ENCODE results near the gene TSHZ2.
A peak's percentile ranks its signal among the peaks of the same experiment; 100 is the strongest.
"Not testable (repeated sequence)": the region's sequence is repeated elsewhere in the genome, so short reads cannot be mapped to it uniquely, and the experiment has no call there.

TSHZ2 gene

DNA sequence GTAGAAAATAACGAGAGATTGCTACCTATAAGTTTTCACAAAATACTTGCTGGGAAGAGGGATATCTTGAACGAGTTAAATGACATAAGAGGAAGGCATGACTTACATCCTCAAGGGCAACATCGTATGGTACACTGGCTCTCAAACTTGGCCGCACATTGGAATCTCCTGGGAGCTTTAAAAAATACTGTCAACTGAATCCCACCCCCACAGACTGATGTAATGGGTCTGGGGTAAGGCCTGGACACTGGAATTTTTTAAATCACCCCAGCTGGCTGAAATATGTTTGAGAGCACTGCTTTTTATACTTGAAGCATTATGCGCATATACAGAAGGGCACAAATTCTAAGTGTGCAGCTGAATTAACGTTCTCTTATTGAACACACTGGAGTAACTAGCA is 8.0 kb upstream of the TSHZ2 start:
- DNase-seq (ENCODE audit: low spot score) = no peak

DNA sequence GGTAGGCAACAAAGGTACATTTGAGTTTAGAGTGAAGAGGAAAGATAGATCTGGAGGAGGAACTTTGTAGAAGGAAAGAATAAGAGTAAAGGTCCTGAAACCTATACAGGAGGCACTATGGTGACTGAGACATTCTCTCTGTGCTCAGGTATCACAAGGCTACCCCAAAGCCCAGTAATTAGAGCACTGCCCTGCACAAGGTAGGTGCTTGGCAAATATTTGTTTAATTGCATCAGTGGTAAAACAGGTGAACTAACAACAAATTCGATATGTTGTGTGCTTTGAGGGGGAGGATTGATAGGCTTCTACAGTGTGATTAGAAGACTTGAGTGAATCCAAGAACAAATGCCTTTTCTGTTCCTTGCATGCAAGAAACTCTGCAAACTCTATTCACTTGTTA is 6.8 kb upstream of the TSHZ2 start:
- DNase-seq (ENCODE audit: low spot score) = no peak

DNA sequence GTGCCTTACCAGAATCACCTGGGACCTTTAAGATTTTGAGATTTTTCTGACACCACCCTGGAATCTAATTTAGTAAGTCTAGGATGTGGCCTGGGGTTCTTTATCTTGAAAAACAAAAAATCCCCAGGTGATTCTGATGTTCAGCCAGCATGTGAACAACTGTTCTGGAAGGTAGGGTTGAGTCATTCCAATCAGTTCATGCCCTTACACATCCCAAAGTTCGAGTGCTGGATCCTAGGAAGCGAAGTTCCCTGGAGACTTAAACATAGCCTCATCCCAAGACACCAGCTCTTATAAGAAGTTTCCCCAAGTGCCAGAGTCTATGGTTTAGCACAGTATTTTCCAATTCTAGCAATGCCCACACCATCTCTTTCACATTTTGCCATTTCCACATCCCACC is 6.3 kb upstream of the TSHZ2 start:
- no peak for DNase-seq (ENCODE audit: low spot score)

DNA sequence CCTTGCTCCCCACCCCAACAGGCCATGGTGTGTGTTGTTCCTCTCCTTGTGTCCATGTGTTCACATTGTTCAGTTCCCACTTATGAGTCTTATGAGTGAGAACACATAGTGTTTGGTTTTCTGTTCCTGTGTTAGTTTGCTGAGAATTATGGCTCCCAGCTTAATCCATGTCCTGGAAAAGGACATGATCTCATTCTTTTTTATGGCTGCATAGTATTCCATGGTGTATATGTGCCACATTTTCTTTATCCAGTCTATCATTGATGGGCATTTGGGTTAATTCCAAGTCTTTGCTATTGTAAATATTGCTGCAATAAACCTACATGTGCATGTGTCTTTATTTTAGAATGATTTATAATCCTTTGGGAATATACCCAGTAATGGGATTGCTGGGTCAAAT is 5.6 kb upstream of the TSHZ2 start:
- DNase-seq (ENCODE audit: low spot score) = not testable (repeated sequence)

DNA sequence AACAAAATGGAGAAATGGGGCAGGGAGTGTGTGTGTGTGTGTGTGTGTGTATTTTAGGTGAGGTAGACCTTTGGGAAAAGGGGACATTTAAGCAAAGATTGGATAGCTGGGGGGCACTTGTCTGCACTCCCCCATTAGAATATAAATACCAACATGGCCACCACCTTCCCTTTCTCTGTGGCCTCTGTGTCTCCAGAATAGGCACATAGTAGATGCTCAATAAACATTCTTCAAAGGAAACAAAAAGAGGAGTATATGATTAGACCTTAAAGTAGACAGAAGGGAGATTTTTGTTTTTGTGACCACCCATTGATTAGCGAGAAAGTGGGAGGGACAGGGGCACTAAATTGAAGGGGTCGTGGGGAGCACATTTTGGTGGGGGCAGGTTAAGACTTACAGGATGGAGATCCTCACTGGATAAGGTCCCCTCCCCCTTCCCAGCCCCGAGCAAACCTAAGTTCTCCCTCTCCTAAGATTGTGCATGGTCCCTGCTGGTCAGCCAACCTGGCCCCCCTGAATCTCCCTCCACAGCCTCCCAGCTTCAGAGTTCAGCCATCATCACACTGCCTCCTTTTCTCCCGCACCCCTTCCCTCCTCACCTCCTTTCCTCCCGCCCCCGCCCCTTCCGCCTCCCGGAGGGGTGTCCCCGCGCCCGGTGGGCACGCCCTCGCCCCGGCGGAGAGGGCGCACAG is 514 bp upstream of the TSHZ2 start:
- DNase-seq (ENCODE audit: low spot score) = no peak

DNA sequence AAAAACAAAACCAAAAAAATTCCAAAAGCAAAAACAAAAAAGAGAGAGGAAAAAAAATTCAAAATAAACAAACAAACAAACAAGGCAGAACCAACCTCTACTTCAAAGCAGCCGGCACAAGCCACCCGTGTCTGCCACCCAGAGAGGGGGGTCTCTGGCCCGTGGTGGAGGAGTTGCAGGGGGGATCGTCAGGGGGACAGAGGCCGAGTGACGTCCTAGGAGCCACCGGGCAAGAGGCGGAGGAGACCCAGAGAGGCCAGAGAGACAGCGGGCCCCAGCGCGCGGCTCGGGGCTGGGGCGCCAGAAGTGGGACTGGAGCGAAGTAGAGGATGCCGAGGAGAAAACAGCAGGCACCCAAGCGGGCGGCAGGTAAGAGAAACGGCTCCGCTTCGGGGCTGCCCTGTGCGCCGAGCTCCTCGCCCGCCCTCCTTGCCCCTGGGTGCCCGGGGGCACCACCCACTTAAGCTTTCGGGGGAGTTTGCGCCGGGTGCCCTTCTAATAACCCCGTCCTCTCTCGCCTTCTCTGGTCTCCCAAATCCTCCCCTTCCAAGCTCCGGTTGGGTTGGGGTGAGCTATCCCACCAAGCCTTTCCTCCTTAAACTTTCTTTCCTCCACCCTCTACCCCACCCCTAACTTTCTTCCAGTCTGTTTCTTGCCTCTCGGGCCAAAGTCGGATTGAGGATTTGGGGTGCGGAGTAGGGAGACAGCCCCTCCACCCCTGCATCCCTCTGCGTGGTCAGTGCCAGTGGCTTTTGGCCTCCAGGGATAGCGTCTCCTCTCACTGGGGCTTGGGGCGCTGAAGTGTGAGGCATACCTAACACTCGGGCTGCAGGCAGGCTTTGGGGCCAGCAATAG is 1.0 kb downstream of the TSHZ2 start:
- no peak for DNase-seq (ENCODE audit: low spot score)

DNA sequence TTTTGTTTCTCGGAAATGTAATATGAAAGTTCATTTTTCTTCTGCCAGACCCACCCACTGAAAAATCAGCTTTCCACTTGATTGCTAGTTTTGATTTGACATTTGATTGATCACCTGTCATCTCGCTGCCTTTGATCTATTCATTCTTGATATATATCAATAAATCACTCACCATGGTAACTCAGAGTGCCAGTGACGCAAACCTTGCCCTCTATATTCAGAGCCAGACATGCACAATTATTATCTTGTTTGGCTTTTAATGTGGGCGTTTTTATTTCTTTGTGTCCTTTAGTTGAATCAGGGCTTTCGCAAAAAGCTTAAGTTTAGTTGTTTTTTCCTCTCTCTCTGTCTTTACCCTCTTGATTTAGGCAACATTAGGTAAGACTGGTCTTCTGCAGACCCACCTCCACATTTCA is 2.0 kb downstream of the TSHZ2 start:
- peak; percentile 73 for DNase-seq (ENCODE audit: low spot score)

DNA sequence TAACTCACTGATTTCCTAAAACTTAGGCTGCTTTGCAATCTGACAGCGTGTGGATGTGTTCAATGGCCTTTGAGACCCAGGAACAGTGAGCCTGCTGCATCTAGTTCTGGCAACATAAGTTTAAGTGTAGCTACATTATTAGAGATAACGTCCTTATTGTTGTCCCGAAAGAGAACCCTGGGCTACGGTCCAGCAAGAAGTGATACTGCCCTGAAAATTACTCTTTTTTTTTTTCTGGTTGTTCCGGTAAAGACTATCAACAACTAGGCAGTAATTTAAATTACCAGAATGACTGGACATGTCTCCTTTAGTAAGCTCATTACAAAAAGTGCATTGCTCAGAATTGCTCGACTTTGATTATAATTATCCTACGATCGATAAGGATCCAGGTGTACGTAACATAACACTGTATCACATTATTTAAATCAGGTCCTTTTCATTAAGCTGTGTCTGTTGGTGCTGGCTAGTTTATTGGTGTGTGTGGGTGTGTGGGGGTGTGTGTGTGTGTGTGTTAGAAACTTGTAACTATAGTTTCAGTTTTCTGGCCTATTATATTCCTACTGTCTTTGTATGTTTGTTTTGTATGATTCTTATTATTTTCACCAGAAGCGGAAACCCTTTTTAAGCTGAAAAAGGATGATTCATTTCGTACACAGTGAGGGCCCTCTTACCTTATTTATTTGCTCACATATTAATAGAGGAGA is 3.0 kb downstream of the TSHZ2 start:
- DNase-seq (ENCODE audit: low spot score) = peak; percentile 33

DNA sequence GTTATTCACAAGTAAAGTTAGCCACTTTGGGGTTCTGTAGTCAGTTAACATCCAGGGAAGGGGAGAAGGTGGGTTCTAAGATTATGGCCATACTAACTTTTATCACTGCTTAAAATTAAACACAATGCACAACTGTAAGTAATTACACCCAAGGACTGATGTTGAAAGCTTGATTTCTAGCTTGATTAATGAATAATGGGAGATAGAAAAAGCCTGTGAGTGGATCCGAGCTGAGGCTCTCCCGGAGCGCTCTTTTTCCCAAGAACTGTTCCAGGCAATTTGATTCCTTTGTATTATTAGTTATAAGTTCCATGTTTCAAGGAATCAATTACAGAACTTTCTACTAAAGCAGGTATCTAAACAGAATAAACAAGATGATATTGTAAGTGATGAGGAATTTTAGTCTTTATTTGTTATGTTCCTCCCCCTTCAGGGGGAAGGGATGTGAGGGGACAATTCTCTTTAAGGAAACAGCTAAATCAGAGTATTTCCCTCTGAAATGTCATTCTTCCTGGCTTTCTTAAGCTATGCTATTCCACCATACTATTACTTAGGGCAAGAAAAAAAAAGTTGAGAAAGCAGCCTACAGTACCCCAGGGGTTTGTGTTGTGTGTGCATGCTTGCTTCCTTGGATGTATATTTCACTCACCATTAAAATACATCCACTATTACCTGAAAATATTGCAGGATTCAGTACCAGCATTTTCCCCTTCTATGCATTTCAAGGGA is 3.8 kb downstream of the TSHZ2 start:
- no peak for DNase-seq (ENCODE audit: low spot score)

DNA sequence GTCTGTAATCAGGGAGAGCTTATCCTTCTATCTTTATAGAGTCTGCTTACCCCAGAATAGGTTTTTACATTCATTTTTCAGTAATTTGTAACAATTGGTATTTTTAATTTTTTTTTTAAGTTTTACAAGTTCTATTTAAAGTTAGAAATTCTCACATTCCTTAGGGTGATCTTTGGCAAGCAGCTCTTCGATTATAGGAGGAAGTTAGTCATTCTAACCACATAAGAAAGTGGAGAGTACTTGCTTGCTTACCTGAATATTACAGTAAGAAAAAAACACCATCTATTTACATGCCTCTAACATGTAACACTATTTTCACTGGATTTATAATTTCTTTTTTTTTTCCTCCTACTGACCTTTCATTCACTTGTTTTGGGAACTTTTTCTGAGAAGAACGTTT is 6.7 kb downstream of the TSHZ2 start:
- no peak for DNase-seq (ENCODE audit: low spot score)

DNA sequence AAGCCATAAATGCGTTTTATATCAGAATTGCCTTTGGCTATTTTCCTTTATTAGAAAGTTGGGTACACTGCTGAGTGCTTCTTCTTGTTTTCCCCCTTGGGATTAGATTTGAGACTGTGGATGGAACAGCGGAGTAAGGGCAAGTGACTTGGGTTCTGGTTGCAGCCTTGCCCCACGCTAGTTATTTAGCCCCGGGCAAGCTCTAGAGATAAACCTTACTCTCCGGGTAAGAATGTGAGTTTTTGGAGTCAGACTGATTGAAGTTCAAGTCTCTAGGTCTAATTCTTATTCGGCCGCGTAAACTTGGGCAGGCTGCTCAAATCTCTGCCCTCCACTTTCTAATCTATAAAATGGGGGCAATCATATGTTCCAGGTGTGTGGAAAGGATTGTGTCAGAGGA is 8.9 kb downstream of the TSHZ2 start:
- DNase-seq (ENCODE audit: low spot score) = no peak

DNA sequence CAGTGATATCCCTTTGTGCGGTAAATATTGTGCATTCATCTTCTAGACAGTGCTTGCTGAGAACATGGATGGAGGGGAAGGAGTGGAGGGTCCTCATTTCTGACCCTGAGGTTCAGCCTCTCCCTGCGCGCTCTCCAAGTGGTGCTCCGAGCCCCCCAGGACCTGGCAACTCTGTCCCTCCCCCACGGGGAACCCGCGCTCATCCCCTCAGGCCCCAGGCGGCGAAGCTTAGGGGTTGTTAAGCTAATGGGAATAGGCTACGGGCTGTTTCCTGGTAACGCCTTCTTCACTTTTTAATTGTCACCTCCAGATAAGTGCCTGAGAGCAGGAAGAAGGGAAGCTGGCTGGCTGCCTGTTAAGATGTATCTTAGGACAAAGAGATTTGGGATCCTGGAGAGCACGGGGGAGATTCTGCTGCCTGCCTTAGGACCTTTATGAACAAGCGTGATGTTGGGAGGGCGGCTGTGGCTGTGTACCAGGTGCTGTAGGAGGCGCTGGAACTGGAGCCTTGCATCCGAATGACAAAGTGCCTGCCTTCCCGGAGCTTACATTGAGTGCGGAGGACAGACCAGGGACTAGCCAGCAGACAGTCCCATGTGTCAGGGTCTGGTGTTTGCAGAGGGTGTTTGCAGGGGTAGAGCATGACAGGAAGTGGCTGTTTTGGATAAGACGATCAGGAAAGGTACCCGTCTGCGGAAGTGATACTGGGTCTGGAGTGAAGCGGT is 11.7 kb downstream of the TSHZ2 start:
- no peak for DNase-seq (ENCODE audit: low spot score)

DNA sequence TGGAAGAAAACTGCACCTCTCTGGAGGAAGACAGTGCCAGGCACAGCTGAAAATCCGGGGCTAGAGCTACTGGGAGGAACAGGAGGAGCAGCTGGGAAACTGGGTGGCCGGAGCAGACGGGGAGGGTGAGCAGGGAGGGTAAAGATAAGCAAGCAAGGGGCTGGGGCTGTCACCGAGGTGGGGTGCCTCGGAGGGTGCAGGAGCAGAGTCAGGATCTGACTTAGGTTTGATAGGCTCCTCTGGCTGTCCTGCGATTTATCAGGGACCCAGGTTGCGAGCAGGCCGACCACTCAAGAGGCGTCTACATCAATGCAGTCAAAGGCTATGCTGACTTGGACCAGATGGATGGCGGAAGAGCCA is 12.3 kb downstream of the TSHZ2 start:
- DNase-seq (ENCODE audit: low spot score) = no peak

DNA sequence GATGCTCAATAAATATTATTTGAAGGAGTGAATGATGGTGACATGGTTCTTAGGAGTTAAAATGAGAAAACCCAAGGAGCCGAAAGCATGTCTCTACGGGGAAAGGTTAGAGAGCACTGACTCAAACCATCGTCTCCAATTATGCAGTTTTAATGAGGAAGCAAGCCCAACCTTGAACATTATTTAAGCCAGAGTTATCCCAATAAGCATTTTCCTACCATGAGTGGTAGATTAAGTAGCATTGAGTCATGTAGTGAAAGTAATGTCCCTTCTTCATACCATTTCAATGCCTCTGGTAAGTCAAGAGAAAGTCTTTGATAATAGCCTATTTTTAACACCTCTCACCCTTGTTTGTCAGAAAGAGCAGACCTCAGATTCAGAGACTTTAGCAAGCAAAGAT is 13.5 kb downstream of the TSHZ2 start:
- no peak for DNase-seq (ENCODE audit: low spot score)

DNA sequence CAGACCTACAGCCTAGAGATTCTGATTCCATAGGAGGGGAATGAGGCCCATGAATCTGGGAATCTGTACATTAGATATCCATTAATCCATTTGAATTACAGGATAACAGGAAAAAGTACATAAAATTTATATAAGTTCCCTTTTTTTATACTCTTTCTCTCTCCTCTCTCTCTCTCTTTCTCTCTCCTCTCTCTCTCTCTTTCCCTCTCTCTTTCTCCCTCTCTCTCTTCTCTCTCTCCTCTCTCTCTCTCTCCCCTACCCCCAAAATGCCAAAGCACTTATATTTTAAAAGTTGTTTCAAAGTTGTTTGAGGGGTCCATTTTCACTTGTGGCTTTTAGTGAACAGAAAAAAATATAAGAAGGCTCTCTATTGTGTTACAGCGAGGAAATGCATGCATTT is 15.1 kb downstream of the TSHZ2 start:
- DNase-seq (ENCODE audit: low spot score) = no peak

DNA sequence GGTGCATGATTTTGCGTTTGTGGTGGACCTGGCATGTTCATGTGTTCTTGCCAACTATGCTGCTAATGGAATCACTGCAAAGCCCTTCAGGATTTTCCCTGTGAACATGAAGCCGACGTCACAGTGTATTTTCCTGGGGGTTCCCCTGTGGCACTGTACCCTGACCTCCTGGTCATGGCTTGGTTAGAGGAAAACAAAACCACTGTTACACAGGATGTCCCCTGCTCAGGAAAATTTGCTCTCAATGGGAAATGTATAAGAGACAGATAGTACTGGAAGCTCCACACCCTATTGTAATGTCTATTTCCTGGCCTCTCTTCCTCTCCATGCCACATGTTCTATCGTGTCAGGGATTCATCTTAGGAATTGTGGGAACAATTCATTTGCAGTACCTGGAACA is 19.7 kb downstream of the TSHZ2 start:
- DNase-seq (ENCODE audit: low spot score) = no peak

DNA sequence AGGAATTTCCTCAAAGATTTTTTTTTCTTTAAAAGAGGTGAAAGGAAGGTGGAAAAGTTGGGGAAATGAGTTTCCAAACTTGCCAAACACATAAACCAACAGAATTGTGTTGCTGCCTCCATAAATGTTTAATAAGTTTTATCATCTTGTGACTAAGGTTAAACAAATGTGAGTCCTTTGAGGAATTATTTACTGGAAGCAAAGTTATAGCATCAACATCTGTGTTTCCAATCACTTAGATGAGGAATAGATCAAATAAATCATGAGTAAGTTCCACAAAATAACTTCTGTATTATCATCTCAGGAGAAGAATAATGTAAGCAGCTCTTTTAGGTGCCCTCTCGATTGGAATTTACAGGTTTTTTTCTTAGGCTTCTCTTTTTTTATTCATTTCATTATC is 20.5 kb downstream of the TSHZ2 start:
- no peak for DNase-seq (ENCODE audit: low spot score)

DNA sequence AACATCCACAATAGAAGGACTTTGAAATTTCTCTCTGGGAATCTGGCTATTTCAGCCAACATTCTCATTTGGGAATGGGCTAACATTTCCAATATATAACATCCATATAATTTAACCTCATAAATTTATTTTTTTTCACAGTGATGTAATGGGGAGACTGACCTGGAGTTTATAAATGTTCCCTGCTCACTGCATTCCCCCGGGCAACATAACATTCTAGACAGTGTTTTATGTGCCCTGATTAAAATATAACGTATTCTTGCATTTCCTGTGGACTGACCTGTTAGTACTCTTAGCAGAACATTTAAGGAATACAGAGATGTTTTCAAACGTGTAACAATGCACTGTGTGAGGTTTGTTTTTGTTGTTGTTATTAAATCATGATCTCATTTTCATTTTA is 20.9 kb downstream of the TSHZ2 start:
- DNase-seq (ENCODE audit: low spot score) = no peak

DNA sequence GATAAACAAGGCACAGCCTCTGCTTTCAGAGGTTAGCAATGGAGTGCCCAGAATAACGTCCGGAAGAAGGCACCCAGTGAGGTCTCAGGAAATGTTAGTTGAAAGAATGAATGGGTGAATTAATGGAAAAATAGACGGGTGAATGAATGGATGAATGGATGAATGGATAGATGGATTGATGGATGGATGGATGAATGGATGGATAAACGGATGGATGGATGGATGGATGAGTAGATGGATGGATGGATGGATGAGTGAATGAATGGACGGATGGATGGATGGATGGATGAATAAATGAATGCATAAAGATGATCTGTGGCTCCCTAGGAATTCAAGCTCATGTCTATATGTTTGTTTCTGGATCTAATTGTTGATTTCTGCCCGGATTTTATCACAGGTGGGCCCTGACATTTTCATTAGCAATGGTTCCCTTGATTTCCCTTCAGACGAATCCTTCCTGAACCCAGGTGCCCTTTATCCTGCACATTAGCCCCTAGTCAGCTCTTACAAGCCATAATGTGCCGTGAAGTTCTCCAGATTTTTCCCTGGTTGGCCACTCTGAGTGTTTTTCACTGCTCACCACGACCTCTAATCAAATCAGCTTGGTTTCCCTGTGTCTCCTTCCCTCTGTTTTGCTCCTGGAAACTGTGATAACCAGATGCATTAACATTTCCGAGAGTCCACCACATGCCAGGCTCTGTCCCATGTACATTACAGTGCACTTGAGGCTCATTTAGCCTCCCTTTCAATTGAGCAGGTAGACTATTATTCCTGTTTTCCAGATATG is 22.2 kb downstream of the TSHZ2 start:
- DNase-seq (ENCODE audit: low spot score) = no peak

DNA sequence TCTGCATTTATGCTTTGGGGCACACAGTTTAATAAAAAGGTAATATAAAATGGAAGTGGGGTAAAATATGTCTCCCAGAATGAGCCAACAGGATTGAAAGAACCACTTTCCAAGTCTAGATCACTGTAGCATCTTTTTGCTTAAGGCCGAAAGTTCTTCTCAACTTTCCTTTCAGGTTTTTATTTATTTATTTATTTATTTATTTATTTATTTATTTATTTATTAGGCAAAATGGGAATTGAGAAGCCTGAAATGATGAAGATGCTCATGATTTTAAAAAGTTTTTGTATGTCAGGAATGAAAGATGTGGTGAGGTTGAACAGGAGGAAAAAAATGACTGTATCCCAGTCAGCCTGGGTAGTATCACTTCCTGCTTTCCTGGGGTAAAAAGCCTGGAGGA is 24.0 kb downstream of the TSHZ2 start:
- DNase-seq (ENCODE audit: low spot score) = no peak

DNA sequence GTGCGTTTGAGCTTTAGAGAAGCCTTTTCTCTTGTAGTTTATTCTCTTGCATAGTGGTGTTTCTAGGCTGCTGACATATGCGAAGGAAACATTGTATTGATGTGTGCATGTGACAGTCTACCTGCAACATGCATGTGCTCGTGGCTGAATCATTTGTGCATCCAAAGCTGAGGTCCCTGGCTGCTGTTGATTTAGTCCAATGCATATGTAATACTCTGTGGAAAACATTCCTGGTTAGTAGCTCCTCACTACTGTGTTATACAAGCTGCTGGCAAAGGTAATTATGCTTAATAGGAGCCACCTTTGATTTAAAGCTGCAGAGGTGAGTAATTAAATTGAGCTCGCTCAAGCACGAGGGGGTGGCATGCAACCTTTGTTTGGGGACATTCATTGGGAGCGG is 24.5 kb downstream of the TSHZ2 start:
- DNase-seq (ENCODE audit: low spot score) = no peak
